B cell (primary cell): Measurements from ENCODE around the gene AOPEP.

Experiments used
- CTCF ChIP-seq: fragments of 200-600 bp; IDR thresholded peaks from one replicate; pipeline ENCODE4 v1.8.0; 2022; ENCODE audit warnings: antibody characterized with exemption, mild to moderate bottlenecking
- EZH2 ChIP-seq: IDR thresholded peaks from 2 replicates; pipeline ENCODE4 v1.6.1; 2012; ENCODE audit warnings: borderline replicate concordance, low read depth, mild to moderate bottlenecking, moderate library complexity, low read length; ENCODE audit not compliant: insufficient read depth, poor library complexity, severe bottlenecking

- TF ChIP-seq CTCF (no peak), EZH2 (no peak)
Measured at GRCh38 chr9:94976077-94976476, 249.6 kb downstream of the AOPEP start.
